ENCODE results near the gene SH3PXD2A.
"Not testable (repeated sequence)": the region's sequence is repeated elsewhere in the genome, so short reads cannot be mapped to it uniquely, and the experiment has no call there.

Gene SH3PXD2A

GRCh38 chr10:103852189-103852711 lies 3.1 kb downstream of the SH3PXD2A start:
- H3K4me3 ChIP-seq (ENCODE audit: low read depth, low read length): no peak overlapping the region

GRCh38 chr10:103851261-103851660 lies 4.1 kb downstream of the SH3PXD2A start:
- H3K4me3 ChIP-seq (ENCODE audit: low read depth, low read length): no peak overlapping the region

GRCh38 chr10:103850572-103850895 lies 4.8 kb downstream of the SH3PXD2A start:
- H3K4me3 ChIP-seq (ENCODE audit: low read depth, low read length): no peak overlapping the region

- H3K4me3 ChIP-seq (ENCODE audit: low read depth, low read length): no peak overlapping the region
Measured at GRCh38 chr10:103849880-103850571, 5.3 kb downstream of the SH3PXD2A start.

GRCh38 chr10:103849212-103849877 lies 6.0 kb downstream of the SH3PXD2A start:
- H3K4me3 ChIP-seq (ENCODE audit: low read depth, low read length): no peak overlapping the region

GRCh38 chr10:103847909-103848468 lies 7.4 kb downstream of the SH3PXD2A start:
- H3K4me3 ChIP-seq (ENCODE audit: low read depth, low read length): no peak overlapping the region

- no peak overlapping the region for H3K4me3 ChIP-seq (ENCODE audit: low read depth, low read length)
Measured at GRCh38 chr10:103847346-103847745, 8.0 kb downstream of the SH3PXD2A start.

- no peak overlapping the region for H3K4me3 ChIP-seq (ENCODE audit: low read depth, low read length)
Measured at GRCh38 chr10:103845972-103846371, 9.4 kb downstream of the SH3PXD2A start.

GRCh38 chr10:103845346-103845745 lies 10.0 kb downstream of the SH3PXD2A start:
- H3K4me3 ChIP-seq (ENCODE audit: low read depth, low read length): not testable (repeated sequence)

GRCh38 chr10:103843854-103844570 lies 11.4 kb downstream of the SH3PXD2A start:
- no peak overlapping the region for H3K4me3 ChIP-seq (ENCODE audit: low read depth, low read length)

- H3K4me3 ChIP-seq (ENCODE audit: low read depth, low read length): no peak overlapping the region
Measured at GRCh38 chr10:103843045-103843444, 12.3 kb downstream of the SH3PXD2A start.

- H3K4me3 ChIP-seq (ENCODE audit: low read depth, low read length): no peak overlapping the region
Measured at GRCh38 chr10:103842605-103843004, 12.8 kb downstream of the SH3PXD2A start.

- H3K4me3 ChIP-seq (ENCODE audit: low read depth, low read length): no peak overlapping the region
Measured at GRCh38 chr10:103841519-103841918, 13.9 kb downstream of the SH3PXD2A start.

GRCh38 chr10:103840740-103841070 lies 14.7 kb downstream of the SH3PXD2A start:
- H3K4me3 ChIP-seq (ENCODE audit: low read depth, low read length): no peak overlapping the region

- no peak overlapping the region for H3K4me3 ChIP-seq (ENCODE audit: low read depth, low read length)
Measured at GRCh38 chr10:103839872-103840739, 15.3 kb downstream of the SH3PXD2A start.

- no peak overlapping the region for H3K4me3 ChIP-seq (ENCODE audit: low read depth, low read length)
Measured at GRCh38 chr10:103839519-103839871, 15.9 kb downstream of the SH3PXD2A start.

GRCh38 chr10:103838862-103839518 lies 16.4 kb downstream of the SH3PXD2A start:
- no peak overlapping the region for H3K4me3 ChIP-seq (ENCODE audit: low read depth, low read length)

- H3K4me3 ChIP-seq (ENCODE audit: low read depth, low read length): no peak overlapping the region
Measured at GRCh38 chr10:103838070-103838395, 17.3 kb downstream of the SH3PXD2A start.

- H3K4me3 ChIP-seq (ENCODE audit: low read depth, low read length): no peak overlapping the region
Measured at GRCh38 chr10:103837370-103838069, 17.9 kb downstream of the SH3PXD2A start.

- no peak overlapping the region for H3K4me3 ChIP-seq (ENCODE audit: low read depth, low read length)
Measured at GRCh38 chr10:103836861-103837260, 18.5 kb downstream of the SH3PXD2A start.

Measured in iPS-11a (cell line).